GM21381 (cell line): Measurements from ENCODE around the gene PDZD11.
"Not testable (repeated sequence)": the region's sequence is repeated elsewhere in the genome, so short reads cannot be mapped to it uniquely, and the experiment has no call there.

Experiments
- ATAC-seq: cut with Tn5 transposase; IDR thresholded peaks from one replicate; pipeline ENCODE4 v1.9.1; 2021; ENCODE audit warnings: mild to moderate bottlenecking, moderate library complexity; ENCODE audit not compliant: unreplicated experiment

Gene PDZD11, protein sequence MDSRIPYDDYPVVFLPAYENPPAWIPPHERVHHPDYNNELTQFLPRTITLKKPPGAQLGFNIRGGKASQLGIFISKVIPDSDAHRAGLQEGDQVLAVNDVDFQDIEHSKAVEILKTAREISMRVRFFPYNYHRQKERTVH

DNA sequence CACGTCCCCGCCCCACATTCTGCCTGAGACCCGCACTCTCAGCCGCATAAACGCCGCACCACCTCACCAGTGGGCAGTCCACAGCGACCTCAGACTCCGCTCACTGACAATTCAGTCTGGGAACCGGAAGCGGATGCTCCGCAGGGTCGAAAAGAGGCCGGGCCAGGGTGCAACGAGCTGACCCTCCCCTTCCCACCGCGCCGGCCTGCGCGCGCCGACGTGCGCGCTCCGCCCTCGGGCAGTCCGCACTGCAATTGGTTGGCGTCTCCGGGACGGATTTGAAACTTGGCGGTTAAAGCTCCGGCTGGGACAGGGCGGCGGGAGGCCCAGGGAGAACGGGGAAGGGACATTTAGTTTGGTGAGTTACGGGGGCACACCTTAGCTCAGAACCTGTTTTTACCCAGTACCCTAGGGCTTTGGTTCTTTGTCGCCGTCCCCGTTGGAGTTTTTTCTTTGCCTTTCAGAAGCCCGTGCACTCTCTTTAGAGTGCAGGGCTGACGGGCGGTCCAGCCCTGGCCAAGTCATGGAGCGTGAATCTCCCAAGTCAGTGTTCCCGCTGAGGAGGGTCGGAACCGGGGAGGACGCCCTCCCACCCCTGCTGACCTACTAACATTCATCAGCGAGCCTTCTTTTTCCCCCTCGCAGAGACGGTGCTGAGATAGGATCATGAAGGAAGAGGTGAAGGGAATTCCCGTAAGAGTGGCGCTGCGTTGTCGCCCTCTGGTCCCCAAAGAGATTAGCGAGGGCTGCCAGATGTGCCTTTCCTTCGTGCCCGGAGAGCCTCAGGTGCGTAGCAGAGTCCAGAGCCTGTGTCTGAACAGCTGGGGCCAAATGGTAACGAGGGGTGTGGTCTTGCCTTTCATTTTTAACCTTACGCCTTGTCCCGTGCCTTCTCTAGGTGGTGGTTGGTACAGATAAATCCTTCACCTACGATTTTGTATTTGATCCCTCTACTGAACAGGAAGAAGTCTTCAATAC lies at the start of gene PDZD11, which contains the start of gene KIF4A:
Gene PDZD11, minus strand, starts transcription at position 135 of the 978 bp plus-strand sequence. CDS start 586 bp downstream, outside the sequence.
Gene KIF4A, plus strand, starts transcription at position 312 of the 978 bp plus-strand sequence. Its CDS starts 355 bp downstream, at position 667.
- ATAC-seq: peak; percentile 94

DNA sequence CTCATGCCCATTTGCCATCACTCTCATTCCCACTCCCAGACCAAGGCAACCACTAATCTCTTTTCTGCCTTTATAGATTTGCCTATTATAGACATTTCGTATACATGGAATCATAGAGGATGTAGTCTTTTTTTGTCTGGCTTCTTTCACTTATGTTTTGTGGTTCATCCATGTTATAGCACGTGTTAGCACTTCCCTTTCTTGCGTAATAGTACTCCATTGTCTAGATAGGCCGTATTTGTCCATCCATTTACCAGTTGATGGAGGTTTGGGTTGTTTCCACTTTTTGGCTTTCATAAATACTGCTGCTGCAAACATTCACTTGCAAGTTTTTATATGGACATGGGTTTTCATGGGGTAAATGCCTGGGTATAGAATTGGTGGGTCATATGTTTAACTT lies 48.6 kb upstream of the PDZD11 start:
- ATAC-seq: no peak

DNA sequence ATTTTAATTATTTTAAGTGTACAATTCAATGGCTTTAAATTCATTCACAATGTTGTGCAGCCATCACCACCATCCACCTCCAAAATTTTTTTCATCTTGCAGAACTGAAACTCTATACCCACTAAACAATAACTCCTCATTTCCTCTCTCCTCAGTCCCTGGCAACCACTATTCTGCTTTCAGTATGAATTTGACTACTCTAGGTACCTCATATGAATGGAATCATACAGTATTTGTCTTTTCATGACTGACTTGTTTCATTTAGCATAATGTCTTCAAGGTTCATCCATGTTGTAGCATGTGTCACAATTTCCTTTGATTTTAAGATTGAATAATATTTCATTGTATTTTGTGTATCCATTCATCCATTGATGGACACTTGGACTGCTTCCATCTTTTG lies 47.0 kb upstream of the PDZD11 start:
- peak; percentile 100 for ATAC-seq

DNA sequence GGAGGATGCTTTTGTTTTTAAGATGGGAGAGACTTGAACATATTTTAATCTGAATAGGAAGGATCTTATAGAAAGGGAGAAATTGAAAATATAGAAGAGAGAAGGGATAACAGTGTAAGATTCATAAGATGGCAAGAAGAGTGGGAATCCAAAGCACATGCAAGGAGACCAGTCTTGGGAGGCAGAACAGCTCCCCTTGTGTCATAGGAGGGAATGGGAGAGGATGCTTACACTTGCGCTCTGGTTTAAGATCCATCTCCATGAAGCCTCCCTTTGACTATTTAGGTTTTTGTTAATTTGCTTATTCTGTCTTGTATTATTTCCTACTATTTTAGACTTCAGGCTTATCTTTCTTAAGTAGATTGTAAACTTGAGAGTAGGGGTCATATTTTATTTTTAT lies 42.9 kb upstream of the PDZD11 start:
- no peak for ATAC-seq

DNA sequence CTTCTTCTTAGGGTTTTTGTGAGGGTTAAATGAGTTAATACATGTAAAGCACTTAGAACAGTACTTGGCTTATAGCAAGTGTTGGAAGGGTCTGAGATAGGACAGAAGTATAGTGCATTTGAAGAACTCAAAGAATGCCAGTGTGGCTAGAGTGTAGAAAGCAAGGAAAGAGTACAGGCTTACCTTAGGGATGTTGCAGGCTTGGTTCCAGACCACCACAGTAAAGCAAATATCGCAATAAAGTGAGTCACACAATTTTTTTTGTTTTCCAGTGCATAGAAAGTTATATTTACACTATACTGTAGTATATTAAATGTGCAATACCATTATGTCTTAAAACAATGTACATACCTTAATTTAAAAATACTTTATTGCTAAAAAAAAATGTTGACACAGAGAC lies 41.4 kb upstream of the PDZD11 start:
- ATAC-seq: no peak

DNA sequence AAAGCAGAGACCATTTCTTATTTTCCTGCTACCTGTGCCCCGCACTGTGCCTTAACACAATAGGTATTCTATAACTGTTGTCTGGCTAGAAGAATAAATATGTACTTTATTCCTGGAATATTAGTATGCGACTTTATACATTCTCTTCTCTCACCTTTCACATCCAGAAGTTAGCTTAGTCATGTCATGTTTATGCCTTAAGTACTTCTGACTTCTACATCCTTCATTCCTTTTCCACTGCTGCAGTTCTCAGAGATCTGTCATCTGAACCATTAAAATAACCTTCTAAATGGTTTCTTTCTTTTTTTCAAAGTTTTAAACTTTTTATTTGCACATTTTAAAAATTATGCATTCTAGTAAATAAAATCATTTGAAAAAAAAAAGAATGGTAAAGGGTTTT lies 34.6 kb upstream of the PDZD11 start:
- no peak for ATAC-seq

DNA sequence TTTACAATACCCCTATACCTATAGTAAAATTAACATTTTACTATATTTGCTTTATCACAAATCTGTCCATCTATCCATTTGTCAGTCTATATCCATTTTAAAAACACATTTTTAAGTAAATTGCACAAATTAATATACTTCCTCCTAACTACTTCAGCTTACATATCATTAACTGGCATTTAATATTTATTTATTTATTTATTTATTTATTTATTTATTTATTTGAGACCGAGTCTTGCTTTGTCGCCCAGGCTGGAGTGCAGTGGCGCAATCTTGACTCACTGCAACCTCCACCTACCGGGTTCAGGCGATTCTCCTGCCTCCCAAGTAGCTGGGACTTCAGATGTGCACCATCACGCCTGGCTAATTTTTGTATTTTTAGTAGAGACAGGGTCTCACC lies 33.9 kb upstream of the PDZD11 start:
- not testable (repeated sequence) for ATAC-seq

DNA sequence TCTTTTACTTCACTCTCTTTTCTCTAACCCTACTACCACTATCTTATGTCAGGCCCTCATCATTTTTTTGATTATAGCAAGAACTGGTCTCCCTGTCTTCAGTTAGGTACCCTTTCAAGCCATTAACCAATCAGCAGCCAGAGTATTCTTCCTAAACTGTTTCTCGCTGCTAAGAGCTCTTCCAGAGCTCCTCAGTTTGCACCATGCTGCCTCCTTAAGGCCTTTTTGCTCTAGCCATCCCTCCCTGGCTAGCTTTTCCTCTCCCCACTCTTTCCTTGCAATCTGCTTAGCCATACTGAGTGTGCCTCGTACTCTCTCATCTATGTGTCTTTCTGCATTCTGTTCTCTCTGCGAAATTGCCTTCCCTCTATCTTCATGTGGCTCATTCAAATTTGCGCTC lies 33.1 kb upstream of the PDZD11 start:
- ATAC-seq: no peak

DNA sequence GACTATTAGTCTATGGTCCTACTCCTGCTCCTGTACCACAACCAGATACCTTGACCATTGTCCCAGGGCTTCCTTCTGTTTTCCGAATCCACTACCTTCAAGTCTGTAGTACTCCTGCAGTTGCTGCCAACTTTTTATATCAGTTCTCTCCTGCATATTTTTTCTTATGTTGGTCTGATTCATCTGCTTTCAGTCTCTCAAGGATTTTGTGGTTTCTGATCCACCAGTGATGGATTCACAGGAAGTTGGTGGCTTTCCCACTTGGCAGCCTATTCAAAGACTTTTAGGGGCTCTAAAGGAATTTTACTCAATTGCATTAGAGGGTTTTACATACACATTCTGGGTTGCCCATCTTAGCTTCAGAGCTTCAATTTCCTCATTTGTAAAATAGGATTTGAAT lies 23.8 kb upstream of the PDZD11 start:
- ATAC-seq: no peak

DNA sequence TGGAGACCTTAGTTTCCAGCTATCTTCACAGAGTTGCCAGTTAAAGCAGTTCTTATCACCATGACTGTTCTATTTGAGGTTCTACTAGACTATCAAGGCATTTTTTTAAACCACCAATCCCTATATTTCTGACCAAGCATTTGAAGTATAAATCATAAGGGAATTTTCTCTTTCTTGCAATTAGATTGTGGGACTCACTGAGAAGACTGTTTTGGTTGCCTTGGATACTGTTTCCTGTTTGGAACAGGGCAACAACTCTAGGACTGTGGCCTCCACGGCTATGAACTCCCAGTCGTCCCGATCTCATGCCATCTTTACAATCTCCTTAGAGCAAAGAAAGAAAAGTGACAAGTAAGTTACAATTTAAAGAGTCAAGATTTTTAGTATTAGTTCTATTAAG lies 12.0 kb upstream of the PDZD11 start:
- no peak for ATAC-seq

DNA sequence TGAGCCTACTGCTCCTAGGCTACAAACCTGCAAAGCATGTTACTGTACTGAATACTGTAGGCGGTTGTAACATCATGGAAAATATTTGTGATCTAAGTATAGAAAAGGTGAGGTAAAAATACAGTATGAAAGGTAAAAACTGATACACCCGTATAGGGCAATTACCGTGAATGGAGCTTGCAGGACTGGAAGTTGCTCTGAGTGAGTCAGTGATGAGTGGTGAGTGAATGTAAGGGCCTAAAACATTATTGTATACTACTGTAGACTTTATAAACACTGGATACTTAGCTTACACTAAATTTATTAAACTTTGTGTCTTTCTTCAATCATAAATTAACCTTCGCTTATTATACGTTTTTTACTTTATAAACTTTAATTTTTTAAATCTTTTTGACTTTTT lies 3.9 kb upstream of the PDZD11 start:
- no peak for ATAC-seq

DNA sequence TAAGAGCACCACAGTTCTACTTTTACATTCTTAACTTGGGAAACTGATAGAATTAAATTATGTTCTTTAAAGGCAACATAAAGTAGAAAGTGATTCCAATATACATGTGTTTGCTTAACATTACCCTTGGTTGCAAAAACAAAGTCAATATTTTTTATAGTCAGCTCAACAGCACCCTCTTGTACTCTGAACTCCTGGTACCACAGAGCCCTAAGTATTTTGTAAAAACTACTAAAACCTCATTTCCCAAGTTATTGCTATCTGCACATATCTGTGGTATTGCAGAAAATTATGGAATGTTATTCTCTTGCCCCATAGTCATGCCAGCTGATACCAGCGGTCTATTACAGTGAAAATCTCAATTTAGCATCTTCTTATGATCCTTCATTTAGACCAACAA lies 3.1 kb upstream of the PDZD11 start:
- ATAC-seq: no peak

DNA sequence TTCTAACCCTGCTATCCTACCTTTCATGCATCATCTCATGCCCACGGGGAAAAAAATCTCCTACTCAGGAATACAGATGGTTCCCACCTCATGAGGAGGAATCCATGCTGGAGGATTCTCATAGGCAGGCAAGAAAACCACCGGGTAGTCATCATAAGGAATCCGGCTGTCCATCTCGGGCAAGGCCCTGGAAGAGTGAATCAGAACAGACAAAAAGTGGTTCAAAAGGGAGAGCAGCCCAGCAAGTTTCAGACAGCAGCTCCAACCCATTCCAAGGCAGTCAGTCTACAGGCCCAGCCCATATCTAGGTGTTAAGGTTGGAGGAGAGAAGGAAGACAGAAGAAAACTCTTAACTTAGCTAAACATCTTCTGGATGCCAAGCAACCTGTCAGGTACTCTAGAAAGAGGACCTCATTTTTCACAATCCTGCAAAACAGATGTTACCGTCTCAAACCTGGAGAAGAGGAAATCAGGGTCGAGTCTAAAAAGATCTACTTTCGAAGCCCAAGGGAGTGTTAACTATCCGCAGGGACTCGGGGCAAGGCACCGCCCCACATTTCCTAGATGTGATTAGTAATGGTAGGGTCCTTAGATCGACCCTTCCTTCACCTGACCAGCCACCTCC lies 447 bp downstream of the PDZD11 start:
- peak; percentile 13 for ATAC-seq

DNA sequence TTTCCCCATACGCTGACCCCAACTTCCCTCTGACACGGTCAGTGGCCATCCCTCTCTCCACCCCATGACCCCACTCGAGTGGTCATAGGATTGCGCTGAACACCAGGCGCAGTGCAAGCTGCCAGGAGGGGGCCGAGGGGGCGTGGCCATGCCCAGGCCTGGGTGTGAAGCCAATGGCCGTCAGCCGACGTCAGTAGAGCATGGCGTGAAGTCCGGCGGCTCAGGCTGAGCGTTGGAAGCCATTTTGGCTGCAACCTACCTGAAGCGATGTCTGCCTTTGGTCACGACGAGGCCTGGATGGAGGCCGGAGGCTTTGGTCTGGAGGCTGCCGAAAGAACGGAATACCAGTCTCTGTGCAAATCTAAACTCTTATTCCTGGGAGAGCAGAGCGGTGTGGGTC lies 7.8 kb downstream of the PDZD11 start, which contains the start of gene RAB41:
Gene RAB41, plus strand, starts transcription at position 222 of the 400 bp plus-strand sequence. Its CDS starts 46 bp downstream, at position 268.
- no peak for ATAC-seq

DNA sequence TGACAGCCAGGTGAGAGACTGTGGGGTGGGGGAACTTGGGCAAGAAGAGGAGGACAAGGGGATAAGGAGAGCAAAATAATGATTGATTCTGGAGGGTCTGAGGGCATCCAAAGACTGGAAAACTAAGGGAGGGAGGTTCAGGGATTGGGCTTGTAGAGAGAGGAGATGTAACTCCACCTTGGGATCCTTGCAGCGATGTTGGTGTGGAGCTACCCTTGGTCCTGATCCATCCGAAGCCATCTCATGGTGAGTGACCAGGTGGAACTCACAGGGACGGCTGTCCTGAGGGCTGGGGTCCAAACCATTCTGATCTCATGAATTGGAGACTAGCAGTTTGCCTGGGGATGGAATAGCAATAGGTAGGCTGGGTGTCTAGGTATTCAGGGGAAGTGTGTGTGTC lies 9.2 kb downstream of the PDZD11 start:
- no peak for ATAC-seq

DNA sequence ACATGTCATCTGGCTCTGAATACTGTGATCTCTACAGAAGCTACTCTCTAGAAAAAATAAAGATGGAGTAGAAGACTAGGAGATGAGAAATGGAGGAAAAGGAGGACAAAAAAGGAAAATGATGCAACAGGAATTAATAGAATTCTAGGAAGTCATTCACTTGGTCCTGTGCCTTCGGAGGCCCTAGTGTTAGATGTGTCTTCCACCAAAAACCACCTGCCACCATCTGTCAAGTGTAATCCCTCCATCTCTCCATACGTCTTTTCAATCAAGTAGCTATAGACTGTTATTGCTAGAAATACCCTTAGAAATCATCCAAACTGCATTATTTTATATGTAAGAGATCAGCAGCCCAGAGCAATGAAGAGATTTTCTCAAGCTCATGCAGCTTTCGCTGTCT lies 10.6 kb downstream of the PDZD11 start:
- no peak for ATAC-seq

DNA sequence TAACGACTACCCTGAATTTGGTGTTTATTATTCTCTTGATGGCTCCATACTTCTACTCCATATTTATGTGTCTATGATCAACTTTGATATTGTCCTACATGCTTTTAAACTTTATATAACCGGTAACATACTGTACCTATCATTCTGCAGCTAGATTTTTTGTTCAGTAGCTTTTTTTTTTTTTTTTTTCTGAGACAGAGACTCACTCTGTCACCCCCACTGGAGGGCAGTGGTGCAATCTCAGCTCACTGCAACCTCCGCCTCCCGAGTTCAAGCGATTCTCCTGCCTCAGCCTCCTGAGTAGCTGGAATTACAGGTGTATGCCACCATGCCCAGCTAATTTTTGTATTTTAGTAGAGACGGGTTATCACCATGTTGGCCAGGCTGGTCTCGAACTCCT lies 15.7 kb downstream of the PDZD11 start:
- ATAC-seq: not testable (repeated sequence)

DNA sequence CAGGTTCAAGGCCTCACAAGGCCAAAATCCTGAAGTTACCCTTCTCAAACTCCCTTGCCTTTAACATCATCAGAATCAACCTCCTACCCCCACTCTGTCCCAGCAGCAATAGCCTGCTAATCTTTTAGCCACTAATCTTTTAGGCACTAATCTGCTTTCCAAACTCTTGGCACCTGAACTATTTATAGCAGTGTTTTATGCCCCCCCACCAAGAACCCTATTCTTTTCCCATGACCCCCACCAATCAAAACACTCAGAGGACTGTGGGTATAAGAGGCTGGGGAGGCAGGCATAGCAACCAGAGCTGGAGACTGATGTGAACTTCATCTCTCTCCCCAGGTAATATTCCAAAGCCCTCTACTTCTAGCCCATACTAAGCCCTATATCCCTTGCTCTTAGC lies 21.7 kb downstream of the PDZD11 start, which contains the start of gene ARR3:
Gene ARR3, plus strand, starts transcription at position 301 of the 400 bp plus-strand sequence. CDS start 1,052 bp downstream, outside the sequence.
- ATAC-seq: no peak

DNA sequence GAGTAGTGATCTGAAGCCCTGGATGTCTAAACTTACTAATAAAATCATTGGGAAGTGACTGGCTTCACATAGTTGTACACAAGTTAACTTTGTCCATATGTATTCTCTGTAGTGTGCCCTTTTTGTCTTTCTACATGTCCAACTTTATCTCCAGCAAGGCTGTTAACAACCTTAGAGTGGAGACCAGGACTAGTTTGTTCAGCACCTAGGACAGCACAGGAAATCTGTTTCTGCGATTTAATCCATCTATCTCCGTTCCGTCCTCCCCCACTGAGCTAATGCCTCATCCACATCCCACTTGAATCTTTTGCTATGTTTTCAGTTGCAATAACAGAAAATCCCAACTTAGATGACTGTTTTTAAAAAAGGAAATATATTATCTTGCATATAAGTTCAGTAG lies 24.9 kb downstream of the PDZD11 start:
- ATAC-seq: no peak

DNA sequence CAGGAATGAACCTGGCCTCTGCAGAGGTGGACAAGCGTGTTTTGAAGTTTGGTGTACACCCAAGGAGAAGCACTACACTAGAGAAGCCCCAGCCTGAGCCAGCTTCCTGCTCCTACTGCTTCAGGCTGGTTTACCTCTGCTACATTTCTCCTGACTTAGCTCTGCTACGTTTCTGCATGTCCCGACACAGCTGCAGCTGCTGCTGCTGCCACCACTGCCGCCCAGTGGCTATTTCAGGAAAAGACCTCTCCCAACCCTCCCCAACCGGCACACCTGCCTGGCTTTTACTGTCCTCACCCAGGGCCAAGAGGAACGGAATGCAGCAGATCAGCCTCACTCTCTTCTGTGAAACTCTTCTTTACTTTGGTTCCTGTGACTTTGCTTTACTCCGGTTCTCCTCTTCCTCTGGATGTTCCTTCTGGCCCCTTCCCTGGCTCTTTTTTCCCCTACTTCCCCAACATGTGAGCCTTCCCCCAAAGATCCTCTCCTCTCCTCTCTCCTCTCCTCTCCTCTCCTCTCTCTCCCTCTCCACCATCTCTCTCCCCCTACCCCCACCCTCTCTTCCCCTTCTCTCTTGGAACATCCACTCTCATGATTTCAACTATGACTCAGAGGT lies 26.7 kb downstream of the PDZD11 start:
- ATAC-seq: no peak

DNA sequence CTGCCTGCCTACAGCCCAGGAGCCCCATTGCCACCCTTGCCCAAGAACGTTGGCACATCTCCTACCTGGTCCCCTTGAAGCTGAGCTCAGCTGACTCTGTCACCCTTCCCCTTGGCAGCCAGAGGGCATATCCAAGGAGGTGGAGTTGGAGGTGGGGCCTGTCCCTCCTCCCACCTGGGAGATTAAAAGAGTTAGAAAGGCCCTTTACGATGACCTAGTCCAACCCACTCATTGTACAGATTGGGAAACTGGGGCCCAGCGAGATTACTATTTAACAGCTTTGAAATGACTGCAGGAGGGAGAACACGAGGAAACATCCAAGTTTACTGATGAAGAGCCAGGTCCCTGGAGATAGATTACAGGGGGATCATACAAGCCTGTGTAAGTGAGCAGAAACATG lies 29.6 kb downstream of the PDZD11 start, which contains the start of gene P2RY4:
Gene P2RY4, minus strand, starts transcription at position 101 of the 400 bp plus-strand sequence. CDS start 580 bp downstream, outside the sequence.
- no peak for ATAC-seq
